Transverse colon (tissue), 4 donors: ENCODE results near the gene FAM20C. TPM values are rescaled to one million over a fixed set of nuclear protein-coding genes. Genes with fewer than 3 reads are reported as not detected.

Experiments used
- DNase-seq: peaks from one replicate; pipeline ENCODE4 v3.0.0-alpha.2; 2019
- H3K27ac ChIP-seq, 4 donors: fragments of 200-600 bp; sonication (generic); 2 replicates each; pipeline ENCODE4 v1.5.1; 2016 to 2018; ENCODE audit warnings: inconsistent platforms in 4 of 4
- H3K27me3 ChIP-seq: fragments of 200-600 bp; sonication (generic); 2 replicates; pipeline ENCODE4 v1.5.1; 2017; ENCODE audit warnings: inconsistent platforms
- H3K36me3 ChIP-seq, 4 donors: fragments of 200-600 bp; sonication (generic); 2 replicates each; pipeline ENCODE4 v1.5.1; 2017 to 2019; ENCODE audit warnings: inconsistent platforms in 4 of 4
- H3K4me1 ChIP-seq, 4 donors: fragments of 200-600 bp; sonication (generic); 2 replicates each; pipeline ENCODE4 v1.5.1; 2017 to 2020; ENCODE audit warnings: inconsistent platforms in 4 of 4
- H3K4me3 ChIP-seq, 4 donors: fragments of 200-600 bp; sonication (generic); 1 replicate in 1 of 4; 2 replicates in 3 of 4; pipeline versions ENCODE4 v1.5.1 to v1.6.1; 2017 to 2019; ENCODE audit warnings: inconsistent platforms in 4 of 4
- H3K9me3 ChIP-seq, 2 donors: fragments of 200-600 bp; sonication (generic); 2 replicates each; pipeline ENCODE4 v1.5.1; 2017 to 2019; ENCODE audit warnings: inconsistent platforms in 2 of 2
- EP300 ChIP-seq: sonication (generic); formaldehyde crosslinking; IDR thresholded peaks from one replicate; pipeline ENCODE4 v1.6.1; 2017; ENCODE audit warnings: antibody characterized with exemption, low read depth
- POLR2A ChIP-seq: fragments of 450-650 bp; IDR thresholded peaks from one replicate; pipeline ENCODE4 v1.6.1; 2016; ENCODE audit warnings: antibody characterized with exemption, mild to moderate bottlenecking, moderate library complexity
- POLR2AphosphoS5 ChIP-seq, 3 donors: sonication (generic); formaldehyde crosslinking; IDR thresholded peaks; one replicate each; pipeline ENCODE4 v1.6.1; 2016; ENCODE audit warnings: antibody characterized with exemption in 3 of 3
- WGBS, 2 donors: methylation state at CpG; one replicate each; pipeline ENCODE4 v1.1.5; 2018; ENCODE audit warnings: low coverage in 1 of 2; 5-methylcytosine and 5-hydroxymethylcytosine counted together
- in situ Hi-C, 4 donors: fragments of 200-750 bp; cut with MboI; loops; one replicate each; pipeline versions ENCODE4 v1.15.0 to v1.15.1; 2017; ENCODE audit warnings: low sequenced_read_pairs in 3 of 4, low pct_ligation_motif_present in 1 of 4, low pct_unique_long_range_greater_than_20kb in 1 of 4
- intact Hi-C: fragments of 100-400 bp; cut with DNase I; formaldehyde crosslinking; loops from one replicate; pipeline ENCODE4 v1.15.1; 2023; ENCODE audit warnings: low total_unique reads
- total RNA-seq, 4 donors: library from RNA; depleted of rRNA; stranded (reverse); fragments of >200 nt; gene quantifications; one replicate each; pipeline ENCODE4 v1.1.0, GENCODE V29; 2016
- TF ChIP-seq, protein P1 (sequence below), 5 experiments: fragments of 200-600 bp in 3 of 5; fragments of 450-650 bp in 2 of 5; sonication (generic) in 3 of 5; IDR thresholded peaks; 1 replicate in 2 of 5; 2 replicates in 3 of 5; pipeline ENCODE4 v1.5.1; 2016 to 2017; ENCODE audit warnings: antibody characterized with exemption in 5 of 5, inconsistent platforms in 3 of 5, mild to moderate bottlenecking in 2 of 5, moderate library complexity in 1 of 5

FAM20C gene
- total RNA-seq, 4 donors from 2014 or later, result 10.5 to 62.3 (median 23.5) TPM

DNA sequence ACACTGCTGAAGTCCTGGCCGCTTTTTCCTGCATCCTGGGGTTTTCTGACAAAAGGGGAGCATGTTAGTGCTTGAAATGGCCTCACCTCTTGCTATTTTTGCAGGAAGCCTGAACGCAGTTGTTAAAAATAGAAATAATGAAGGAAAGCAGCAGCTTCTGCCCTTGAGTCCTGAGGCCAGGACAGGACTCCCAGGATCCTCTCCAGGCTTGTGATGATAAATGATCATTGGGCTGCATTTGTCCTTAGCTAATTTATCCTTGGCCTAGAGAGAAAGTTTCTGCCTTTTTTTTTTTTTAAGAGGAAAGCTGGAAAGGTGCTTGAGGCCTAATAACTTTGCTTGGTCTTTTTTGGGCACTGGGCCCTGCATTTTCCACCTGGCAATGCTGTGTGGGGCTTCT, 17.7 kb upstream of the FAM20C start:
- in situ Hi-C loops, result no loop called here
- Histone ChIP-seq H3K9me3 (no peaks in the 10 kb centered on the region), H3K4me1 (no peaks in the 10 kb centered on the region), H3K27me3 (peaks cover 3% of the 10 kb centered on the region), H3K27ac (peak overlapping the region in 2 of 4 donors; percentile 12 to 46), H3K4me3 (no peak overlapping the region), H3K36me3 (no peaks in the 10 kb centered on the region)
- intact Hi-C loops, result no loop called here
- TF ChIP-seq POLR2A (no peak), EP300 (no peak), POLR2AphosphoS5 (IDR thresholded peaks at IDR 0.05) (no peak)
- TF ChIP-seq, protein P1, sequence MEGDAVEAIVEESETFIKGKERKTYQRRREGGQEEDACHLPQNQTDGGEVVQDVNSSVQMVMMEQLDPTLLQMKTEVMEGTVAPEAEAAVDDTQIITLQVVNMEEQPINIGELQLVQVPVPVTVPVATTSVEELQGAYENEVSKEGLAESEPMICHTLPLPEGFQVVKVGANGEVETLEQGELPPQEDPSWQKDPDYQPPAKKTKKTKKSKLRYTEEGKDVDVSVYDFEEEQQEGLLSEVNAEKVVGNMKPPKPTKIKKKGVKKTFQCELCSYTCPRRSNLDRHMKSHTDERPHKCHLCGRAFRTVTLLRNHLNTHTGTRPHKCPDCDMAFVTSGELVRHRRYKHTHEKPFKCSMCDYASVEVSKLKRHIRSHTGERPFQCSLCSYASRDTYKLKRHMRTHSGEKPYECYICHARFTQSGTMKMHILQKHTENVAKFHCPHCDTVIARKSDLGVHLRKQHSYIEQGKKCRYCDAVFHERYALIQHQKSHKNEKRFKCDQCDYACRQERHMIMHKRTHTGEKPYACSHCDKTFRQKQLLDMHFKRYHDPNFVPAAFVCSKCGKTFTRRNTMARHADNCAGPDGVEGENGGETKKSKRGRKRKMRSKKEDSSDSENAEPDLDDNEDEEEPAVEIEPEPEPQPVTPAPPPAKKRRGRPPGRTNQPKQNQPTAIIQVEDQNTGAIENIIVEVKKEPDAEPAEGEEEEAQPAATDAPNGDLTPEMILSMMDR (IDR thresholded peaks at IDR 0.05), result no peak
- DNase-seq, result no peak
- 71 to 79% methylated on average over 2 of the region's 2 CpGs for WGBS, 2 donors

DNA sequence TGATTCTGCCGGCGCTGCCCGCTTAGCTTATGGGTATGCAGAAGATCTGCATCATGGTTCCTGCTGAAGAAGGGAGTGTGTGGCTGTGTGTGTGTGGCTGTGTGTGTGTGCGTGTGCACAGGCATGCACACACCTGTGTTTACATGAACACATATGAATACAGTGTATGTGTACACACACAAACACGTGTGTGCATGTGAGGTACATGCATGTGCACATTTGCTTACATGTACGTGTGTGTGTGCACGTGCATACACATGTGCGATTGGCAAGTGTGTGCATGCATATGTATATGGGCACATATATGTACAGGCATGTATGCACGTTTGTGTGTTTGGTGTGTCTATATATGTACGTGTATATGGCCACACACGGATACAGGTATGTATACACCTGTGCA, 16.4 kb upstream of the FAM20C start:
- intact Hi-C loops, result no loop called here
- Histone ChIP-seq H3K4me1 (no peaks in the 10 kb centered on the region), H3K4me3 (no peak overlapping the region), H3K27me3 (peaks cover 1% of the 10 kb centered on the region), H3K27ac (no peak overlapping the region), H3K9me3 (no peaks in the 10 kb centered on the region), H3K36me3 (no peaks in the 10 kb centered on the region)
- no peak for DNase-seq
- 85 to 86% methylated on average over 5 to 11 of the region's 11 CpGs for WGBS, 2 donors
- in situ Hi-C loops, result no loop called here
- TF ChIP-seq EP300 (no peak), POLR2AphosphoS5 (IDR thresholded peaks at IDR 0.05) (no peak)

DNA sequence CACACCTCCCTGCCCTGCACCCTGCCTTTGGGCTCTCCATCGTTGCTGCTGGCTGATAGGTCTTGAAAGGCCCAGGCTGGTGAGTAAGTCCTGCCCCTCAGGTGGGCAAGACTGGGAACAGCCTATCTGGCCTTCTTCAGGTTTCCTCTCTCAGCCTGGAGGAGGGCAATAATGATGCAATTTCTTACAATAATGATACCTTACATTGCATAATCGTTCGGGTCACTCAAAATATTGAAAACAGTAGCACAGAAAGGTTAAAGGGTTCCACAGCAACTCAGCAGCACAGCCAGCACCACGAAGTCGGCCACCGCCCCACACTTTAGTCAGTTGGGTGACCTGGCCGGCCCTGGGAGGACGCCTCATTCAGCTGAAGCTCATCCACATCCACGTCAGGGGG, 16.0 kb upstream of the FAM20C start:
- Histone ChIP-seq H3K27me3 (no peaks in the 10 kb centered on the region), H3K36me3 (no peaks in the 10 kb centered on the region), H3K27ac (no peak overlapping the region), H3K9me3 (no peaks in the 10 kb centered on the region), H3K4me1 (no peaks in the 10 kb centered on the region), H3K4me3 (no peak overlapping the region)
- TF ChIP-seq POLR2A (no peak), POLR2AphosphoS5 (IDR thresholded peaks at IDR 0.05) (no peak), EP300 (no peak)
- TF ChIP-seq, protein P1 (IDR thresholded peaks at IDR 0.05), result no peak
- 74 to 82% methylated on average over 6 to 9 of the region's 9 CpGs for WGBS, 2 donors
- no peak for DNase-seq
- in situ Hi-C loops, result no loop called here
- intact Hi-C loops, result no loop called here

DNA sequence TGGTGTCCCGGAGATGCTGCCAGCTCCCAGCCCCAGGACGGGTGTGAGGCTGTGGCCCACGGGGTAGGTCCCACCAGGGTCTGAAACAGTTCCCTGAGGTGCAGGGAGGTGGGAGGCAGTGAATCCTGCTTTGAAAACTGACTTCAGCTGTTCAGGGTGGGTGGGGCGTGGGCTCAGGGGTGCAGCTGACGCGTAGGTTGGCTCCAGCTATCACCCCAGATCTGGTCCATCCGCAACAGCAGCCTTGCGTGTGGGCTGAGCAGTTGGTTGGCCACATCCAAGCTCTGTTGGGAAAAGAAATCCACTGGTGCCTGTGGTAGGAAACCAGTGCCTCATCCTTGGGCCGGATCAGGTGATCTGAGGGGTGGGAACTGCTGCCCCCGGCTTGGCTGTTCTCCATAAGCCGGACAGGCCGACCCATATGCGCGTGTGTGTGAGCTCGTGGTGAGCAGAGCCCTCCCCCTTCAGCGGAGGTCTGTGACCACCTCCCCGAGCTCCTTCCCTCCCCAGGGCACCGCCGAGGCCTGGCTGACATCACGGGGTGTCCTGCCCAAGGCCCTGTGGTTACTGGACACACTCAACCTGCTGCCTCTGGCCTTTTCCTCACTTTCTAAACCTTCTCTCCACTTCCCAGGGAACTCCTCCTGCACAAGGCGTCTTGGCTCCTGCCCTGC, 15.4 kb upstream of the FAM20C start:
- in situ Hi-C loops (no loop called here), intact Hi-C loops (no loop called here)
- H3K4me1 ChIP-seq, result no peaks in the 10 kb centered on the region
- H3K27me3 ChIP-seq, result no peaks in the 10 kb centered on the region
- H3K27ac ChIP-seq, result no peak overlapping the region
- no peaks in the 10 kb centered on the region for H3K9me3 ChIP-seq
- 87% methylated on average over 18 of the region's 21 CpGs; no CpG with 5 or more reads in 1 of the 2 donors for WGBS, 2 donors
- no peaks in the 10 kb centered on the region for H3K36me3 ChIP-seq
- TF ChIP-seq POLR2A (no peak), EP300 (no peak), POLR2AphosphoS5 (IDR thresholded peaks at IDR 0.05) (no peak)
- TF ChIP-seq, protein P1 (IDR thresholded peaks at IDR 0.05), result no peak
- no peak for DNase-seq
- no peak overlapping the region for H3K4me3 ChIP-seq

DNA sequence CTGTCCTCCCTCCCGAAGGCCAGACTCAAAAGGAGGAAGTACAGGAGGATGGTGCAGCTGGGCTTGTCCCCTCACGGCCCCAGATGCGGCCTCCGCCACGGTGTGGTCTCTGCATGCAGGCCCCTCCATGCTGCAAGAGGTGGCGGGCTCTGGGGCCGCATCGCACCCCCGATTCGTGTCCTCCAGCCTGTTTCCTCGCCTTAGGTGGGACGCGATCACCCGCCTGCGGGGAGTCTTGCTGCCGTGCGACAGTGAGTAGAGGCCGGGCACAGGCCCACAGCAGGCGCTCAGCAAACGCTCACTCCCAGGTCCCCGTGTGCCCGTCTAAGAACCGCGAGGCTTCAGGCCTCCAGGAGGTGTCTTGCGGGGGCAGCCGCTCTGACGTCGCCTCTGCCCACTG, 13.9 kb upstream of the FAM20C start:
- DNase-seq, result no peak
- peak overlapping the region in 1 of 4 donors; percentile 44 for H3K27ac ChIP-seq
- intact Hi-C loops, result no loop called here
- H3K9me3 ChIP-seq, result no peaks in the 10 kb centered on the region
- no peaks in the 10 kb centered on the region for H3K27me3 ChIP-seq
- H3K36me3 ChIP-seq, result no peaks in the 10 kb centered on the region
- in situ Hi-C loops, result no loop called here
- H3K4me3 ChIP-seq, result no peak overlapping the region
- 85% methylated on average over 24 of the region's 28 CpGs; no CpG with 5 or more reads in 1 of the 2 donors for WGBS, 2 donors
- H3K4me1 ChIP-seq, result no peaks in the 10 kb centered on the region
- TF ChIP-seq POLR2A, result no peak
- TF ChIP-seq EP300, result no peak
- TF ChIP-seq, protein P1 (IDR thresholded peaks at IDR 0.05), result no peak
- no peak for TF ChIP-seq POLR2AphosphoS5 (IDR thresholded peaks at IDR 0.05)
